ENCODE data around the gene KCNN4. TPM values are rescaled to one million over a fixed set of nuclear protein-coding genes. Genes with fewer than 3 reads are reported as not detected.

KCNN4 gene
- total RNA-seq, 1 experiment from 2014 or later, result 3.0 TPM

GRCh38 chr19:43811837-43812236 lies 31.1 kb upstream of the KCNN4 start:
- no peaks in the 10 kb centered on the region for H3K4me1 ChIP-seq
- intact Hi-C loops (cut with micrococcal nuclease; ENCODE audit: unreplicated experiment), result no loop called here
- no peak for TF ChIP-seq CTCF (IDR thresholded peaks at IDR 0.05; ENCODE audit: insufficient read depth in 1 of 2, low read depth in 1 of 2, low read length in 1 of 2, severe bottlenecking in 1 of 2, unreplicated experiment in 1 of 2)
- no peaks in the 10 kb centered on the region for H3K27me3 ChIP-seq (replicated peaks; ENCODE audit: control insufficient read depth, insufficient read depth, low read length)
- H3K4me3 ChIP-seq (ENCODE audit: low read depth, low read length), result no peak overlapping the region
- no TSS peak for BruUV-seq (replicated peaks)
- no peaks in the 10 kb centered on the region for H3K9me3 Mint-ChIP-seq (ENCODE audit: unreplicated experiment)
- no peak for DNase-seq
- ChIA-PET POLR2A (no interaction called here), CTCF (no interaction called here)
- no peaks in the 10 kb centered on the region for H3K36me3 ChIP-seq (ENCODE audit: control insufficient read depth, insufficient read depth, low read length)
- no peak overlapping the region for H3K27ac Mint-ChIP-seq (ENCODE audit: unreplicated experiment)
- H3K4me1 Mint-ChIP-seq (ENCODE audit: low read depth, unreplicated experiment), result no peaks in the 10 kb centered on the region
- no peaks in the 10 kb centered on the region for H3K36me3 Mint-ChIP-seq (ENCODE audit: insufficient read depth, unreplicated experiment)
- peaks cover 3% of the 10 kb centered on the region for H3K27me3 Mint-ChIP-seq (ENCODE audit: insufficient read depth, unreplicated experiment)
- H3K4me3 Mint-ChIP-seq (ENCODE audit: unreplicated experiment), result no peak overlapping the region
- H3K9me3 ChIP-seq, result 0 out of 2 replicates have a peak, but pooled peaks cover 5% of the 10 kb centered on the region

GRCh38 chr19:43809762-43810696 lies 29.3 kb upstream of the KCNN4 start:
- Histone ChIP-seq H3K4me1 (no peaks in the 10 kb centered on the region), H3K4me3 (ENCODE audit: low read depth, low read length) (no peak overlapping the region), H3K9me3 (0 out of 2 replicates have a peak, but pooled peaks cover 5% of the 10 kb centered on the region), H3K27me3 (replicated peaks; ENCODE audit: control insufficient read depth, insufficient read depth, low read length) (no peaks in the 10 kb centered on the region), H3K36me3 (ENCODE audit: control insufficient read depth, insufficient read depth, low read length) (no peaks in the 10 kb centered on the region)
- peaks cover 7% of the 10 kb centered on the region for H3K27me3 Mint-ChIP-seq (ENCODE audit: insufficient read depth, unreplicated experiment)
- TF ChIP-seq CTCF (IDR thresholded peaks at IDR 0.05; ENCODE audit: insufficient read depth in 1 of 2, low read depth in 1 of 2, low read length in 1 of 2, severe bottlenecking in 1 of 2, unreplicated experiment in 1 of 2), result peak; percentile 34 to 46
- H3K36me3 Mint-ChIP-seq (ENCODE audit: insufficient read depth, unreplicated experiment), result no peaks in the 10 kb centered on the region
- H3K4me3 Mint-ChIP-seq (ENCODE audit: unreplicated experiment), result no peak overlapping the region
- H3K9me3 Mint-ChIP-seq (ENCODE audit: unreplicated experiment), result no peaks in the 10 kb centered on the region
- no peak overlapping the region for H3K27ac Mint-ChIP-seq (ENCODE audit: unreplicated experiment)
- BruUV-seq (replicated peaks), result no TSS peak
- peak in 1 of 2 experiments; percentile 33 for DNase-seq
- POLR2A ChIA-PET, result no interaction called here
- no peaks in the 10 kb centered on the region for H3K4me1 Mint-ChIP-seq (ENCODE audit: low read depth, unreplicated experiment)
- intact Hi-C loops (cut with micrococcal nuclease; ENCODE audit: unreplicated experiment), result loop anchor here (1.0 kb wide), 1 partner anchor 65 kb away; no protein-coding TSS in a partner anchor
- CTCF ChIA-PET, result interaction anchor here (0.6 to 1.1 kb wide), 7 partner anchors 10 to 141 kb away, joined by 3 to 21 read pairs (median 4); partner anchors contain the start of gene ZNF283

- intact Hi-C loops (cut with micrococcal nuclease; ENCODE audit: unreplicated experiment), result no loop called here
- Mint-ChIP-seq H3K9me3 (ENCODE audit: unreplicated experiment) (no peaks in the 10 kb centered on the region), H3K4me1 (ENCODE audit: low read depth, unreplicated experiment) (no peaks in the 10 kb centered on the region), H3K27me3 (ENCODE audit: insufficient read depth, unreplicated experiment) (peaks cover 11% of the 10 kb centered on the region), H3K36me3 (ENCODE audit: insufficient read depth, unreplicated experiment) (no peaks in the 10 kb centered on the region), H3K27ac (ENCODE audit: unreplicated experiment) (no peak overlapping the region), H3K4me3 (ENCODE audit: unreplicated experiment) (no peak overlapping the region)
- CTCF ChIA-PET, result no interaction called here
- TF ChIP-seq CTCF (IDR thresholded peaks at IDR 0.05; ENCODE audit: insufficient read depth in 1 of 2, low read depth in 1 of 2, low read length in 1 of 2, severe bottlenecking in 1 of 2, unreplicated experiment in 1 of 2), result no peak
- BruUV-seq (replicated peaks), result no TSS peak
- Histone ChIP-seq H3K36me3 (ENCODE audit: control insufficient read depth, insufficient read depth, low read length) (no peaks in the 10 kb centered on the region), H3K4me1 (no peaks in the 10 kb centered on the region), H3K27me3 (replicated peaks; ENCODE audit: control insufficient read depth, insufficient read depth, low read length) (no peaks in the 10 kb centered on the region), H3K9me3 (no peaks in the 10 kb centered on the region), H3K4me3 (ENCODE audit: low read depth, low read length) (no peak overlapping the region)
- no peak for DNase-seq
- POLR2A ChIA-PET, result no interaction called here
These were observed 26.9 kb upstream of the KCNN4 start for GRCh38 chr19:43807651-43808050.
